SK-N-SH treated with all-trans-retinoic acid at 6 μM for 48 hours (cell line): ENCODE data around the gene TNK1.

Experiments
- ARNTL ChIP-seq: fragments of 450-650 bp; formaldehyde crosslinking; IDR thresholded peaks from 2 replicates; pipeline ENCODE4 v1.5.0; 2020; ENCODE audit warnings: low read depth, mild to moderate bottlenecking, moderate library complexity, borderline replicate concordance
- GLIS3 ChIP-seq: fragments of 250-450 bp; sonication (Bioruptor Pico); IDR thresholded peaks from 2 replicates; pipeline ENCODE4 v1.5.0; 2020; ENCODE audit warnings: mild to moderate bottlenecking, moderate library complexity
- ISL1 ChIP-seq: fragments of 250-450 bp; sonication (Bioruptor Pico); IDR thresholded peaks from 2 replicates; pipeline ENCODE4 v2.1.2; 2022; ENCODE audit warnings: mild to moderate bottlenecking, moderate library complexity
- PPARA ChIP-seq: fragments of 250-450 bp; sonication (Bioruptor Pico); IDR thresholded peaks from 2 replicates; pipeline ENCODE4 v1.5.0; 2020; ENCODE audit warnings: mild to moderate bottlenecking, borderline replicate concordance
- TOX ChIP-seq: fragments of 250-450 bp; sonication (Bioruptor Pico); IDR thresholded peaks from 2 replicates; pipeline ENCODE4 v1.8.0; 2021; ENCODE audit warnings: mild to moderate bottlenecking, moderate library complexity, borderline replicate concordance
- ZNF70 ChIP-seq: fragments of 450-650 bp; formaldehyde crosslinking; IDR thresholded peaks from 2 replicates; pipeline ENCODE4 v1.5.0; 2020; ENCODE audit warnings: mild to moderate bottlenecking, moderate library complexity

DNA sequence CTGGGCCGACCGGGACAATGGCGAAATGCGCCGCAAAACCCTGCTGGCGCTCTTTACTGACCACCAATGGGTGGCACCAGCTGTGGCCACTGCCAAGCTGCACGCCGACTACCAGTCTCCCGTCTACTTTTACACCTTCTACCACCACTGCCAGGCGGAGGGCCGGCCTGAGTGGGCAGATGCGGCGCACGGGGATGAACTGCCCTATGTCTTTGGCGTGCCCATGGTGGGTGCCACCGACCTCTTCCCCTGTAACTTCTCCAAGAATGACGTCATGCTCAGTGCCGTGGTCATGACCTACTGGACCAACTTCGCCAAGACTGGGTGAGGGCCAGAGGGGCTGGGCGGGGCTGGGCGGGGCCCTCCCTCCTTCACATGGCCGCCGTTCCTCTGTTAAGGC lies 34.9 kb downstream of the TNK1 start:
- TF ChIP-seq PPARA (CRISPR knock-in tag), result no peak
- no peak for TF ChIP-seq ISL1 (CRISPR knock-in tag)
- no peak for TF ChIP-seq ARNTL (CRISPR knock-in tag)
- TF ChIP-seq GLIS3, result no peak
- no peak for TF ChIP-seq TOX
- TF ChIP-seq ZNF70, result no peak
